ENCODE results near the gene SYCE1L. TPM values are rescaled to one million over a fixed set of nuclear protein-coding genes. Genes with fewer than 3 reads are reported as not detected.

The SYCE1L gene
- total and polyA plus RNA-seq, 4 donors: 0.51 to 0.69 TPM; not detected in 2

GRCh38 chr16:77195411-77195810 is 3.8 kb upstream of the SYCE1L start (continued):
- TF ChIP-seq ATF3 (IDR thresholded peaks at IDR 0.05) (no peak), ZBTB33 (IDR thresholded peaks at IDR 0.05) (no peak), CTCF (IDR thresholded peaks at IDR 0.05; ENCODE audit: low read depth, low read length, missing input control) (no peak), FOXA1 (IDR thresholded peaks at IDR 0.05) (no peak)

GRCh38 chr16:77197747-77198146 is 1.5 kb upstream of the SYCE1L start:
- DNase-seq (ENCODE audit: low spot score): no peak
- WGBS: 95% methylated on average over 2 of the region's 2 CpGs
- H3K4me3 ChIP-seq (ENCODE audit: low read depth in 1 of 3, low read length in 3 of 3): no peak overlapping the region
- H3K9ac ChIP-seq (ENCODE audit: low read depth in 1 of 2, low read length in 2 of 2): no peak overlapping the region
- peaks cover 21 to 62% (median 41%) of the 10 kb centered on the region in 4 donors for H3K36me3 ChIP-seq (ENCODE audit: control insufficient read depth in 4 of 4, insufficient read depth in 3 of 4, low read depth in 1 of 4, low read length in 3 of 4)
- no peaks in the 10 kb centered on the region for H3K4me1 ChIP-seq (ENCODE audit: control insufficient read depth in 4 of 4, insufficient read depth in 4 of 4, low read length in 3 of 4)
- TF ChIP-seq MAX (IDR thresholded peaks at IDR 0.05) (no peak), REST (IDR thresholded peaks at IDR 0.05) (no peak), YY1 (IDR thresholded peaks at IDR 0.05) (no peak), RXRA (IDR thresholded peaks at IDR 0.05) (no peak), HNF4A (conservative IDR thresholded peaks at IDR 0.05) (no peak), HNF4G (IDR thresholded peaks at IDR 0.05) (no peak), JUND (IDR thresholded peaks at IDR 0.05) (no peak), NR2F2 (IDR thresholded peaks at IDR 0.05) (no peak)
- H3K9me3 ChIP-seq (ENCODE audit: control insufficient read depth in 4 of 4, low read length in 3 of 4): no peaks in the 10 kb centered on the region
- no peaks in the 10 kb centered on the region for H3K27me3 ChIP-seq (ENCODE audit: control insufficient read depth in 4 of 4, insufficient read depth in 4 of 4, low read length in 3 of 4)
- no peak overlapping the region for H3K27ac ChIP-seq (ENCODE audit: low read depth in 1 of 2, low read length in 2 of 2)

- H3K27me3 ChIP-seq (ENCODE audit: control insufficient read depth in 4 of 4, insufficient read depth in 4 of 4, low read length in 3 of 4): no peaks in the 10 kb centered on the region
- H3K4me3 ChIP-seq (ENCODE audit: low read depth in 1 of 3, low read length in 3 of 3): no peak overlapping the region
- no peak overlapping the region for H3K9ac ChIP-seq (ENCODE audit: low read depth in 1 of 2, low read length in 2 of 2)
- DNase-seq (ENCODE audit: low spot score): no peak
- WGBS: 86% methylated on average over 2 of the region's 2 CpGs
- TF ChIP-seq TAF1 (conservative IDR thresholded peaks at IDR 0.05) (no peak), REST (IDR thresholded peaks at IDR 0.05) (no peak), HNF4A (conservative IDR thresholded peaks at IDR 0.05) (no peak), MAX (IDR thresholded peaks at IDR 0.05) (no peak), ATF3 (IDR thresholded peaks at IDR 0.05) (no peak)
- no peaks in the 10 kb centered on the region for H3K4me1 ChIP-seq (ENCODE audit: control insufficient read depth in 4 of 4, insufficient read depth in 4 of 4, low read length in 3 of 4)
- H3K9me3 ChIP-seq (ENCODE audit: control insufficient read depth in 4 of 4, low read length in 3 of 4): no peaks in the 10 kb centered on the region
- no peak overlapping the region for H3K27ac ChIP-seq (ENCODE audit: low read depth in 1 of 2, low read length in 2 of 2)
- no peaks in the 10 kb centered on the region for H3K36me3 ChIP-seq (ENCODE audit: control insufficient read depth in 4 of 4, insufficient read depth in 3 of 4, low read depth in 1 of 4, low read length in 3 of 4)
Observed at GRCh38 chr16:77206533-77206932, 7.3 kb downstream of the SYCE1L start.
